Spleen (tissue), 7 donors: Measurements from ENCODE around the gene HORMAD2.

ENCODE experiments used
- CTCF ChIP-seq, 11 experiments: fragments of 200-600 bp in 7 of 11; fragments of 450-650 bp in 4 of 11; sonication (generic) in 4 of 11; IDR thresholded peaks in 8 of 11; conservative IDR thresholded peaks in 3 of 11; 1 replicate in 7 of 11; 2 replicates in 4 of 11; pipeline versions ENCODE4 v1.4.0 to v1.8.0; 2016 to 2021; ENCODE audit warnings: antibody characterized with exemption in 11 of 11, inconsistent platforms in 4 of 11, mild to moderate bottlenecking in 1 of 11
- POLR2A ChIP-seq, 3 donors: fragments of 450-650 bp; IDR thresholded peaks; one replicate each; pipeline ENCODE4 v1.5.1; 2017; ENCODE audit warnings: antibody characterized with exemption in 3 of 3, mild to moderate bottlenecking in 1 of 3
- POLR2AphosphoS5 ChIP-seq, 3 donors: sonication (generic); formaldehyde crosslinking; IDR thresholded peaks; one replicate each; pipeline ENCODE4 v1.5.1; 2017; ENCODE audit warnings: antibody characterized with exemption in 3 of 3
- donor health status: DM: no; HTN: no; CAD: no; lungs with moderate emphysema.
- donor health status: DM: no; HTN: no; CAD: no.
- donor health status: DM: no; HTN: no; CAD: no.

- no peak for TF ChIP-seq CTCF (IDR thresholded peaks at IDR 0.05 in 8 of 11, conservative IDR thresholded peaks at IDR 0.05 in 3 of 11)
- no peak for TF ChIP-seq POLR2A (IDR thresholded peaks at IDR 0.05)
- no peak for TF ChIP-seq POLR2AphosphoS5 (IDR thresholded peaks at IDR 0.05)
Observed at GRCh38 chr22:30114361-30114760, 34.1 kb downstream of the HORMAD2 start.
